IPS-NIHi7 (cell line): ENCODE measurements around the gene MYO7A.

Experiments used
- DNase-seq: peaks from one replicate; pipeline ENCODE4 v3.0.0; 2012; ENCODE audit warnings: mixed read lengths; ENCODE audit errors: extremely low spot score

Gene MYO7A

GRCh38 chr11:77165066-77165465 is 37.0 kb downstream of the MYO7A start:
- no peak for DNase-seq

- no peak for DNase-seq
Observed at GRCh38 chr11:77166021-77166420, 38.0 kb downstream of the MYO7A start.

- no peak for DNase-seq
Observed at GRCh38 chr11:77167111-77167626, 39.1 kb downstream of the MYO7A start.

- no peak for DNase-seq
Observed at GRCh38 chr11:77167791-77168190, 39.7 kb downstream of the MYO7A start.

GRCh38 chr11:77170107-77170506 is 42.1 kb downstream of the MYO7A start:
- DNase-seq: peak; percentile 79

- no peak for DNase-seq
Observed at GRCh38 chr11:77171254-77171653, 43.2 kb downstream of the MYO7A start.

GRCh38 chr11:77171885-77172665 is 44.0 kb downstream of the MYO7A start:
- DNase-seq: peak; percentile 95

- DNase-seq: no peak
Observed at GRCh38 chr11:77172666-77172982, 44.6 kb downstream of the MYO7A start.

GRCh38 chr11:77173494-77173893 is 45.4 kb downstream of the MYO7A start:
- DNase-seq: no peak

GRCh38 chr11:77174559-77174958 is 46.5 kb downstream of the MYO7A start:
- DNase-seq: no peak

GRCh38 chr11:77175021-77175842 is 47.2 kb downstream of the MYO7A start:
- DNase-seq: no peak

GRCh38 chr11:77175869-77176539 is 48.0 kb downstream of the MYO7A start:
- peak; percentile 82 for DNase-seq

GRCh38 chr11:77176996-77177395 is 49.0 kb downstream of the MYO7A start:
- DNase-seq: no peak

- DNase-seq: no peak
Observed at GRCh38 chr11:77178150-77178549, 50.1 kb downstream of the MYO7A start.

GRCh38 chr11:77179048-77179447 is 51.0 kb downstream of the MYO7A start:
- DNase-seq: no peak

- no peak for DNase-seq
Observed at GRCh38 chr11:77179681-77180080, 51.6 kb downstream of the MYO7A start.

- DNase-seq: no peak
Observed at GRCh38 chr11:77180346-77180745, 52.3 kb downstream of the MYO7A start.

GRCh38 chr11:77181226-77181625 is 53.2 kb downstream of the MYO7A start:
- DNase-seq: no peak

GRCh38 chr11:77181799-77182541 is 53.9 kb downstream of the MYO7A start:
- DNase-seq: no peak

GRCh38 chr11:77182542-77183430 is 54.7 kb downstream of the MYO7A start:
- DNase-seq: no peak
